Measurements from ENCODE around the gene ASB13.
"Not testable (repeated sequence)": the region's sequence is repeated elsewhere in the genome, so short reads cannot be mapped to it uniquely, and the experiment has no call there.

Gene ASB13

DNA sequence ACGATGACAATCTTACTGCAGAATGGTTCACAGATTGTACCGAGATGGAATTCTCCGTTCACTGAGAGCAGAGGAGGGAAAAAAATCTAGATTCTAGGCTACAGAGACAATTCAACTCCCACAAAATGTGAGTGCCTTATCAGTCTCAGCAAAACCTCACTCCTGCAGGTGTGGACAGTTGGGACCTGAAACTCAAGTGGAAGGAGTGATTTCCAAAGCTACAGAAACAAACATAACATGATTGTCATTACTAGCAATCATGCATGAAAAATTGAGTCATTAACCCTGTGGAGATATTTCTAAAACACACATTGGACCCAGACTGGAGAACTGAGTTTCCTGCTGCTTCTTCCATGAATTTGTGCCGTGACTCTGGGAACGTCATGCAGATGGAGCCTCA is 71.3 kb downstream of the ASB13 start:
- TF ChIP-seq, protein P1, sequence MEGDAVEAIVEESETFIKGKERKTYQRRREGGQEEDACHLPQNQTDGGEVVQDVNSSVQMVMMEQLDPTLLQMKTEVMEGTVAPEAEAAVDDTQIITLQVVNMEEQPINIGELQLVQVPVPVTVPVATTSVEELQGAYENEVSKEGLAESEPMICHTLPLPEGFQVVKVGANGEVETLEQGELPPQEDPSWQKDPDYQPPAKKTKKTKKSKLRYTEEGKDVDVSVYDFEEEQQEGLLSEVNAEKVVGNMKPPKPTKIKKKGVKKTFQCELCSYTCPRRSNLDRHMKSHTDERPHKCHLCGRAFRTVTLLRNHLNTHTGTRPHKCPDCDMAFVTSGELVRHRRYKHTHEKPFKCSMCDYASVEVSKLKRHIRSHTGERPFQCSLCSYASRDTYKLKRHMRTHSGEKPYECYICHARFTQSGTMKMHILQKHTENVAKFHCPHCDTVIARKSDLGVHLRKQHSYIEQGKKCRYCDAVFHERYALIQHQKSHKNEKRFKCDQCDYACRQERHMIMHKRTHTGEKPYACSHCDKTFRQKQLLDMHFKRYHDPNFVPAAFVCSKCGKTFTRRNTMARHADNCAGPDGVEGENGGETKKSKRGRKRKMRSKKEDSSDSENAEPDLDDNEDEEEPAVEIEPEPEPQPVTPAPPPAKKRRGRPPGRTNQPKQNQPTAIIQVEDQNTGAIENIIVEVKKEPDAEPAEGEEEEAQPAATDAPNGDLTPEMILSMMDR (conservative IDR thresholded peaks at IDR 0.05; ENCODE audit: low read length) = no peak
- no peak overlapping the region; the same call in 1 of the 2 replicates for H3K4me3 ChIP-seq (ENCODE audit: low read length)
- DNase-seq (ENCODE audit: low read depth) = no peak

DNA sequence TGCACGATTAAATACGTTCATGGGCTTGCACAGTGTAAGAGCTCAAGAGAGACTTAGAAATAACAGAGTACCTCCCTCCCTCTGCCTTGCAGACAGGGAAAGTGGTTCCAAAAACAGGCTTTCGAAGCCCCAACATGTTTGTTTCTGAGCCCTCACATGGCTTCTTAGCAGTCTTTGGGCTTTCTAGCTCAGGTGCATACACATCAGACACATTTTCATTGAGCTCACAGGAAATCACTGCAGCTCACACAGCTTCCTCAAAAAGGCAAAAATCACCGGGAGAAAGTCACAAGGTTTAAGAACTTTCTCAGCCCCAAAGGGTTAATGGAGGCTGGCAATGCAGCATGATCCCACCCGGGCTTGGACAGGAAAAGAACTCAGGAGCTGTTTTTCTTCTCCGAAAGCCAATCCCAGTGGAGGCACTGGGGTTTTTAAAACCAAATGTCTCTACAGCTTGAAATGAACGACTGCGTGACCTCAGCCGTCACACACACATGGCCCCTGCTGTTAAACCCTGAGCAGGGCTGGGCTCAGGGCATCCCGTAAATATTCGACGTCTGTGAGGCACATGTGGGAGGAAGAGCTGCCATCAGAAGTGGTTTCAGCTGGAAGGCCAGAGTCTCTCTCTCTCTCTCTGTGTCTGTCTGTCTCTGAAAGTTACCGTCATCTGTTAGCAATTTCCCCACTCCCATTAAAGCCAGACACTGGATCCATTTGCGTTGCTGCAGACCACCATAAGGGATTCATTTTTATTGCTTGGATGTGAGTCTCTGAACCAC is 71.9 kb downstream of the ASB13 start:
- TF ChIP-seq, protein P1 (conservative IDR thresholded peaks at IDR 0.05; ENCODE audit: low read length) = no peak
- H3K4me3 ChIP-seq (ENCODE audit: low read length) = no peak overlapping the region; the same call in none of the 2 replicates
- DNase-seq (ENCODE audit: low read depth) = peak; percentile 86

DNA sequence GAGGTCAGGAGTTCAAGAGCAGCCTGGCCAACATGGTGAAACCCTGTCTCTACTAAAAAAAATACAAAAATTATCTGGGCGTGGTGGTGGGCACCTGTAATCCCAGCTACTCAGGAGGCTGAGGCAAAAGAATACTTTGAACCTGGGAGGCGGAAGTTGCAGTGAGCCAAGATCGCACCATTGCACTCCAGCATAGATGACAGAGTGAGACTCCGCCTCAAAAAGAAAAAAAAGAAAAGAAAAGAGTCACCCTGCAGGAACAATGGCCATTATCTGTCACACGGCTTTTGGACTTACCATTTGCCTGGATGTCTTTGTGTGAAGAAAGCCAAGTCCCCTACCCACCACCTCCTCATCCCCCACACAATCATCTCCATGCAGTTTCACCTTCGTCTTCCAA is 73.0 kb downstream of the ASB13 start:
- not testable (repeated sequence) for H3K4me3 ChIP-seq (ENCODE audit: low read length); DNase-seq (ENCODE audit: low read depth)

DNA sequence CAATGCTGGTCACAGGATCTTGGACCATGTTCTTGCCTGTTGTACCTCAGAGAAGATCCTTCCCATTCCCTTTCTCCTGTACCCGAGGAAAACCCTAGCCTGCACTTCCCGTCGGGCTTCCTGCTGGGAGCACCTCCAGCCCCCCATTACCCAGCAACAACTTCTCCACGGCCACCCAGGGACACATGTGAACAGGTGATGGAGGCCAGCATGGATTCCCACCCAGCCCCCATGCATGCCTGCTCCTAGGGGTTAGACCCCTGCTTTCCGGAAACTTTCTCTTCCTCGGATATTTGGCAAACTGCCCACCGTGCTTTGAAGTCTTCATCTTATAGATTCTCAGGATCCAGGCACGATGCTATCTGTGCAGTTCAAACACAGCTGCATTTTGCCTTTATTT is 74.3 kb downstream of the ASB13 start:
- TF ChIP-seq, protein P1 (conservative IDR thresholded peaks at IDR 0.05; ENCODE audit: low read length) = no peak
- no peak overlapping the region for H3K4me3 ChIP-seq (ENCODE audit: low read length)
- DNase-seq (ENCODE audit: low read depth) = no peak

DNA sequence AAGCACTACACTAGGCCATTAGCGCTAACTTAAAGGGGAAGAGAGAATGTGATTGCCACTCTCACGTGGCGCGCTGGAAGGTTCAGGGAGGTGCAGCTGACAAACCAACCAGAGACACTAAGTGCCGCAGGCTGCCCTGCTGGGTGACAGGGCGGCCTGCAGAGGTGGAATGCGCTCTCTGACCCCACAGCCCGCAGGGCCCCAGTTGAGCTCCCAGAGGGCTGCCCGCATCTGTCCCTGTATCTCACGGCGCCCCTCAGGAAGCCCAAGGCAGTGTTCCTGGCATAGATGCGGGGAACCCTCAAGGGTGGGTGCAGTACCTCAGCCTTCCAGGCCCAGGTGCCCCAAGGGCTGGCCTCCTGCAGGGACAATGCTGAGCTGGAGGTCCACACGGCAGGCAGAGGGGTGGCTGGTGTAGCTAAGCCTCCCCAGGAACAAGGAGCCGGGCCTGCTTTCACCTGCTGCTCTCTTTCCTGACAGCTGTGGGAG is 75.0 kb downstream of the ASB13 start:
- TF ChIP-seq, protein P1 (conservative IDR thresholded peaks at IDR 0.05; ENCODE audit: low read length) = no peak
- DNase-seq (ENCODE audit: low read depth) = no peak
- H3K4me3 ChIP-seq (ENCODE audit: low read length) = no peak overlapping the region

DNA sequence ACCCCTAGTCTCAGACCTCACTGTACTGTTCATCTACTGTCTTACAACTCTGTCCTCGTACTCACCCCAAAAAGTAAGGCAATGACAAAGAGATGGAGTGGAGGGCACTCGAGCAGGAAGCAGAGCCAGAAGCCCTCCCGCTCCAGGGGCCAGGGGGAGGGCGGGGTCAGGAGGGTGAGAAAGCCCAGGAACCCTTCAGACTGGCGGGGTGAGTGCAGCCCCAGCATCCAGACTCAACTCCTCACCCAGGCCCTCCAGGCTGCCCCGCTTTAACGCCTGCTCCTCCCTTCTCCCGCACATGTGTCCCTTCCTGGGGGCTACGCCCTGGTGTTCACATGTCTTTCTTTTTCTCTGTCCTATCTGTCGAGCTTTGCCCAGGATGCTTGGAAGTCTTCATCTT is 75.6 kb downstream of the ASB13 start:
- TF ChIP-seq, protein P1 (conservative IDR thresholded peaks at IDR 0.05; ENCODE audit: low read length) = no peak
- DNase-seq (ENCODE audit: low read depth) = no peak
- no peak overlapping the region for H3K4me3 ChIP-seq (ENCODE audit: low read length)

DNA sequence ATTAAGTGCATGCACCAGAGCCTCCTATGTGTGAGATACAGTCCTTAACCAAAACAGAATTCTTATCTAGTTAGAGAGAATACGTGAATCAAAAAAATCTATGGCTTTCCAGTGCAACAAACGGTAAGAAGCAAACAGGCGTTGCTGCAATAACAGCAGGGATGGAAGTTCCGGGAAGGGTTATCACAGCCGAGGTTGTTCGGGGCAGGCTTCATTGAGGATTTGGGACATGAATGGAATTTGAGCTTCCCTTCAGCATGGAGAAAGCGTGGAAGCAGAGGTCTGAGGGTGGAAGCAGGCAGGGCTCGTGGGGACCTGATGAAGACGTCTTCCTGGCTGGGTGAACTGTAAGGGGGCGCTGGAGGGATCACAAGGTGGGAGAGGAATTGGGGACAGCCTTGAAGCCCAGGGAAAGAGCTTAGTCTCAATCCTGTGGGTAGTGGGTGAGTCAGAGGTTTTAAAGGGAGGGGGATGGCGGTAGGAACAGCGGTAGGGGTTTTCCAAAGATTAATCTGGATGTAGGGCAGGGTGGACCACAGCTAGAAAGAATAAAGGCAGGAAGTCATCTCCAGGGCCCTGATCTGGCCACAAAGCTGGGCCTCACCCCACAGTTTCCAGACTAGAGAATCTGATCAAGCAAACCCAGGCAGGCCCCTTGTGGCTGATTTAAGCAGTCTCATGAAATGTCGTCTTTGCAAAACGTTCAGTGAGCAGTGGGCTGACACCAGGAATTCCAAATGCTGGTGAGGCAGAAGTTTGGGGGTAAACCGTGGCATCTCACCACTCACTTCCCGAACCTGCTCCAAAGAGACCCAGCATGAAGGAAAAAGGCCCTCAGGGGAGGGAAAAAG is 76.5 kb downstream of the ASB13 start:
- TF ChIP-seq, protein P1 (conservative IDR thresholded peaks at IDR 0.05; ENCODE audit: low read length) = peak; percentile 53
- peak; percentile 50 for DNase-seq (ENCODE audit: low read depth)
- H3K4me3 ChIP-seq (ENCODE audit: low read length) = no peak overlapping the region
